Sigmoid colon (tissue), 4 donors: ENCODE results near the gene PLCG1.

Source experiments
- EP300 ChIP-seq, 4 donors: sonication (generic); formaldehyde crosslinking; IDR thresholded peaks; one replicate each; pipeline ENCODE4 v1.6.1; 2017; ENCODE audit warnings: antibody characterized with exemption in 4 of 4
- POLR2A ChIP-seq, 2 donors: fragments of 450-650 bp; IDR thresholded peaks; one replicate each; pipeline ENCODE4 v1.6.1; 2016; ENCODE audit warnings: antibody characterized with exemption in 2 of 2, mild to moderate bottlenecking in 2 of 2, moderate library complexity in 2 of 2
- POLR2AphosphoS5 ChIP-seq, 4 donors: sonication (generic); formaldehyde crosslinking; IDR thresholded peaks; one replicate each; pipeline ENCODE4 v1.6.1; 2017; ENCODE audit warnings: antibody characterized with exemption in 4 of 4
- TF ChIP-seq, protein P1 (sequence below), 4 experiments: fragments of 450-650 bp in 3 of 4; fragments of 200-600 bp in 1 of 4; IDR thresholded peaks; one replicate each; pipeline ENCODE4 v1.5.1; 2016 to 2019; ENCODE audit warnings: antibody characterized with exemption in 4 of 4, mild to moderate bottlenecking in 3 of 4, moderate library complexity in 2 of 4

DNA sequence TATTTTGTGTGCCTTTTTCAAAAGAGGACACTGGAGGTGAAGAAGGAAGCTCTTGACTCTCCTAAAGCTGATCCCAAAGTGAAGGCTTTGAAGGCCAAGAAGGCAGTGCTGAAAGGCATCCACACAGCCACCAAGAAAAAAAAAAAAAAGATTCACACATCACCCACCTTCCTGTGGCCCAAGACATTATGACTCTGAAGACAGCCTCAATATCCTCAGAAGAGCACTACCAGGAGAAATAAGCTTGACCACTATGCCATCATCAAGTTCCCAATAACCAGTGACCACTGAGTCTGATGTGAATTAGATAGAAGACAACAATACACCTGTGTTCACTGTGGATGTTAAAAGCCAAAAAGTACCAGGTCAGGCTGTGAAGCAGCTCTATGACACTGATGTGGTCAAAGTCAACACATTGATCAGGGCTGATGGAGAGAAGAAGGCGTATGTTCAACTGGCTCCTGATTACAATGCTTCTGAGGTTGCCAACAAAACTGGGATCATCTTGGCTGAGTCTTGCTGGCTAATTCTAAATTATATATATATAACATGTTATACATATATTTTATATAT lies 59.4 kb downstream of the PLCG1 start:
- TF ChIP-seq POLR2AphosphoS5 (IDR thresholded peaks at IDR 0.05) = no peak
- TF ChIP-seq, protein P1, sequence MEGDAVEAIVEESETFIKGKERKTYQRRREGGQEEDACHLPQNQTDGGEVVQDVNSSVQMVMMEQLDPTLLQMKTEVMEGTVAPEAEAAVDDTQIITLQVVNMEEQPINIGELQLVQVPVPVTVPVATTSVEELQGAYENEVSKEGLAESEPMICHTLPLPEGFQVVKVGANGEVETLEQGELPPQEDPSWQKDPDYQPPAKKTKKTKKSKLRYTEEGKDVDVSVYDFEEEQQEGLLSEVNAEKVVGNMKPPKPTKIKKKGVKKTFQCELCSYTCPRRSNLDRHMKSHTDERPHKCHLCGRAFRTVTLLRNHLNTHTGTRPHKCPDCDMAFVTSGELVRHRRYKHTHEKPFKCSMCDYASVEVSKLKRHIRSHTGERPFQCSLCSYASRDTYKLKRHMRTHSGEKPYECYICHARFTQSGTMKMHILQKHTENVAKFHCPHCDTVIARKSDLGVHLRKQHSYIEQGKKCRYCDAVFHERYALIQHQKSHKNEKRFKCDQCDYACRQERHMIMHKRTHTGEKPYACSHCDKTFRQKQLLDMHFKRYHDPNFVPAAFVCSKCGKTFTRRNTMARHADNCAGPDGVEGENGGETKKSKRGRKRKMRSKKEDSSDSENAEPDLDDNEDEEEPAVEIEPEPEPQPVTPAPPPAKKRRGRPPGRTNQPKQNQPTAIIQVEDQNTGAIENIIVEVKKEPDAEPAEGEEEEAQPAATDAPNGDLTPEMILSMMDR (IDR thresholded peaks at IDR 0.05) = no peak
- no peak for TF ChIP-seq POLR2A (IDR thresholded peaks at IDR 0.05)
- no peak for TF ChIP-seq EP300 (IDR thresholded peaks at IDR 0.05)
